Germinal center (tissue), 1 donor: ENCODE measurements around the gene FYCO1.

Source experiments
- DNase-seq: peaks from one replicate; pipeline ENCODE4 v3.0.0; 2012; ENCODE audit warnings: mixed read lengths, low spot score

FYCO1 gene

GRCh38 chr3:45942051-45942825 lies 53.4 kb downstream of the FYCO1 start:
- DNase-seq, result no peak

DNA sequence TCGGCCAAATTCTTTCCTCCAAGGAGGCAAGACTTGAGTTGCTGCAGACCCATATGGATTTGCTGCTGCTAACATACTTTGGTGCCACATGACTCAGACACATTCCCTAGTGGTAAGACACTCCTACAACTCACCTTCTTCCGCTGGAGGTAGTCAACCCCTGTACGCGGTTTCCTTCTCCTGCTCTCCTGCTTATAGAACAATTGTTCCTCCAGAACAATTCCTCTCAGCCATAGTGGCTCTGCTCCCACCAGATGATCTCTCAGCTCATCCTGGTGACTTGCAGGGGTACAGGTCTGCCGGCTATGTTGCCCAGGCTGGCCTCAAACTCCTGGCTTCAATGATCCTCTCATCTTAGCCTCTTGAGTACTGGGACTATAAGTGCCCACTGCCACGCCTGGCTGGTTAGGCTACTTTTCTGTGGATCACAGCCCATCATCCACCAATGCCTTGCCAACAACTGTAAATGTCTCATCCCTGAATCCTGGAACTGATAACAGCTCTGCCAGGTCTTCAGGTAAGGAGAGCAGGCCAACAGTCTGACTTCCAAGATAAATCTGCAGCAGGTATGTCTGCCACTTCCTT lies 54.8 kb downstream of the FYCO1 start:
- DNase-seq, result no peak

DNA sequence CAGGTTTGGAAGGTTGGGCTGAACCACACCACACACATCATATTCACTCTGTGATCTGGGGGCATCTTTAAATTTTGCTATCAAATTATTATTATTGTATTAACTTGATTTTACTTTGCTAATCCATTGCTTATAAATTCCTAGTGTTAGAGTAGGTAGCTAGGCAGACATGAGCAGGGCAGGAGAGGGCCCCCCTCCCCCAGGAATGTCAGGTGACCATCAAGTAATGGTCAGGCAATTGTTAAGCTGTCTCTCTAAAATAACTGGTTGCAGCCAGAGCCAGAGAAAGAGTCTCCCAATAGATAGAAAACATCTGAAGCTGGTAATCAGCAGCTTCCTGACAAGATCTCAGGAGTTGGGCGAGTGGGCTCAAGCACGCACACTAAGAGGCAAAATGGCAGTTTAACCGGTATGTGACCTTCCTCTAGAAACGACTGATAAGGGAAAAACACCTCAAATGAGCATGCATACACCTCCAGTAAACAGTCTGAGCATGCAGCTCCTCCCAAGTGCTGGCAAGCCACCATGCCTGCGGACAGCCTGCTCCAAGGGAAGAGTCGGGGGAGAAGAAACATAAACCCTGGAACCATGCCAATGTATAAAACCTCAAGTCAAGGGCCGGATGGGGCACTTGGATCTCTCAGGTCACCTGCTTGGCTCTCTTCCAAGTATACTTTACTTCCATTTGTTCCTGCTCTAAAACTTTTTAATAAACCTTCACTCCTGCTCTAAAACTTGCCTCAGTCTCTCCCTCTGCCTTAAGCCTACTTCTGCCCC lies 55.4 kb downstream of the FYCO1 start:
- DNase-seq, result no peak

GRCh38 chr3:45939341-45939771 lies 56.3 kb downstream of the FYCO1 start:
- DNase-seq, result no peak

DNA sequence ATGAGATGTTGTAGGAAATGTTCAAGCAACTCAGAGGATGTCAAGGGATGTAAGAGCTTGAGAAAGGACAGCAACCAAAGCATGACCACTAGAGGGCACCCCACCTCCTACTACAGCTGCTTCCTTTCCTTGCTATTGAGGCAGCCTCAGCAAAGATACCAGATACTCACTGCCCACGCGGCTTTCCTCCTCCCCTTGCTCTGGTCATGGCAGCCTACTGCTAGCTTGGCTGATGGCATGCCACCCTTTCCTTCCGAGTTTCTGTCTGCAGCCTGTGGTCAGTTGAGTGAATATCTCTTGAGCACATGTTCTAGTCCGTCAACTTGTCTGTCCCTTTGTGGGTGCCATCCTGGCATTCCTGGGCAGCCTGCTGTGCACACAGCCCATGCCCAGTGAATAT lies 56.8 kb downstream of the FYCO1 start:
- peak; percentile 68 for DNase-seq

DNA sequence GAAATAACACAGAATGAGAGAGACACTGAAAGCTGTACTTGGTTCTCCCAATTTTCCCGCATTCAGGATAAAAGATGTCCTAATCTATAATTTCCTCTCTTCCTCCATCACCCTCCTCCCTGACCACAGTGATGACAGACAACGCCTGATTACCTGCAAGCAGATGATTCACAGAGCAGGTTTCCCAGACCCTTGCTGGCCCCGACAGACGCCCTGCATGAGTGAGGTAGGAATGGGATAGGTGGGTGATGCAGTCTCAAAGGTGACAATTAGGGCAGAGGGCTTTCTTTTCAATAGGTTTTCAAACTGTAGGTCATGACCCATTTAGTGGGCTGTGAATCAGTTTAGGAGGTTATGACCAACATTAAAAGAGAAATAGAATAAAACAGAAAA lies 57.6 kb downstream of the FYCO1 start:
- DNase-seq, result no peak

DNA sequence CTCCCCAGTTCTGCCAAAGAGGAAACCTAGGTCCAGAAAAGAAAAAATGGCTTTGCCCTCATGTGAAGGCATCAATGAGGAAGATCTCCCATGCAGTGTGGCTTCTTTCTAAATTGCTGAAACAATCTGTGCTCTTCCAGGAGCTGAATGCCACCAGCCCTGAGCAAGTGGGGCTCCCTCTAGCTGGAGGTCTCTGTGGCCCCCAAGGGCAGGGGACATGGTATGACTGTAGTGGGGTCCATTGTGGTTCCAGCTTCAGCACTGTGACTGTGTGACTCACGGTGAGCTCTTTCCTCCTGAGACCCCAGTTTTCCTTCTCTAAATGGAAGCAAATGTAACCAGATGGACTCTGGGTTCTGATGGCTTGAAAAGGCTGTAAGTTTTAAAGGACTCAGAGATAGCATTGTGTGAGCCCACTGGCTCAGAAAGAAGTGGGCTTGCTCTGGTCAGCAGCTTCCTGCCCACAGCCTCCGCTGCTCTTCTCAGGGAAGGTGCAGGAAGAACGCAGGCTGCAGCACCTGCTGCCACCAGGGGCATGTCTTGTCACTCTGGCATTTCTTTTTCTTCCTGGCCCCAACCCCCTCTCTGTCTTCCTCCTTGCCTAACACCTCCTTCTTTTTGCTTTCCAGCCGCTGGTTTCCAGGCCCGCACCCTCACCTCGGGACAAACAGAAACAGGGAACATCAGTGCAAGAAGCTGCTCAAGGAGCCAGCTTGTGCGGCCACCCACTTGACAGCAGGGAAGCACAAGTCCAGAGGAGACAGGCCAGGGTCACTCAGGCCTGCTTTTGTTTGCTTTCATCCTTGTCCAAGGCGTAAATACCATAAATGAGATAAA lies 58.2 kb downstream of the FYCO1 start:
- no peak for DNase-seq

DNA sequence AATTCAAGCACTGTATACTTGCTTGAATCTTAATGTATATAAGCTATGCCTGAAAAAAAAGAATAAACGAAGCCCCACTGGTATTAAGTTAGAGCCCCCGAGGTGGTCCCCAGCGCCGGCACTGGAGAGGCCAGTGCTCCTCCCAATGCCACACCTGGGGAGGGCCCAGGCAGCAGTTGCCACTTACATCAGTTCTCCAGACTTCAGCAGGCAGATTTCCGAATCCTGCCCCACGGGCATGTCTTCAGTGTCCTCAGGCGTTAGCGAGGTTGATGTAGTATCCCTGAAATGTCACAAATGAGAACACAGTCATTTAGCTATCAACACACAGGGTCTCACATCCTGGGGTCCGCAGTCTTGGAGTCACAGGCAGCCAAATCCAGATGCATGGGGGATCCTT lies 59.4 kb downstream of the FYCO1 start:
- no peak for DNase-seq

GRCh38 chr3:45933591-45933990 lies 62.0 kb downstream of the FYCO1 start:
- no peak for DNase-seq

GRCh38 chr3:45932112-45932511 lies 63.5 kb downstream of the FYCO1 start:
- DNase-seq, result no peak

DNA sequence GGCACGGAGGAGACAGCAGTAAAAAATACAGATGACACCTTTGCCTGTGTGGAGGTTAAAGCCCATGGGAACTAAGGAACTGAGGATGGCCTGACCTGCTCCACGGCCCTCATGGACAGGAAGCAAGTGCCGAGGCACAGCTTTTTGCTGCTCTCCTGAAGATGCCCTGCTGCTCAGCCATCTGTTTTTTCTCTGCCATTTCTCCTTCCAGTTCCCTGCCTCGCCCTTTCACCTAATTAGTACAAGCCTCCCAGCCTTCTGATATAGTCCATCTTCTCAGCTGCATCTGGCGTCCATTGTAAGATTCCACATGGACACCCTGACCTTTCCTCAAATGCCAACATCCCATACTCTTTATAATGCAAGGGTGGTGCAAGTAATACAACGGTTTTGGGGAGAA lies 64.1 kb downstream of the FYCO1 start:
- no peak for DNase-seq

DNA sequence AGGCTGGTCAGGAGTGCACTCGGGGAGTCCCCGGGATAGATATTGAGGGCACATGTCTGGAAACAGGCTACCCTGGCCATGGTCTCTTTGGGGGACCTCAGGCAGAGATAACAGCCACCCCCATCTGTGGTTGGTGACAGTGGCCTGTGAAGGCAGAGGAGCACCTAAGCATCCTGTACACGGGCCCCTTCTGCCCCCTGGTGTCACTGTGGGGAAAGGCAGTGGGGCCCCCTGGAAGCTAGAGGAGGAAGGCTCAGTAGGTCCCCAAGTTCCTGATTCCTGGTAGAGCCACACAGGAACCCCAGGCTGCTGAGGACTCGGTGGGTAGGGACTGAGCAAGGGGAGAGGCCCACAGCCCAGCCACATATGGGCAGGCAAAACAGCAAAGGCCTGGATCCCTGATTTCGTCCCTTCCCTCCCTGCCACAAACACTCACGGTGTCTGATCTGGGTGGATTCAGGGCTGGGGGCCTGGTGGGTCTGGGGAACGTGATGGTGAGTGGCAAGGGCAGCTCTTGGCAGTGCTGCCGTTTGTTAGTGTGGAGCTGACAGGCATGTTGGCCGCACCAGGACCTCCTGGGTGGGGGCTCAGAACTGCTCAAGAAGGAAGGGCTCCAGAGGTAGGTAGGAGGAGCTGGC lies 66.5 kb downstream of the FYCO1 start:
- DNase-seq, result peak; percentile 82

DNA sequence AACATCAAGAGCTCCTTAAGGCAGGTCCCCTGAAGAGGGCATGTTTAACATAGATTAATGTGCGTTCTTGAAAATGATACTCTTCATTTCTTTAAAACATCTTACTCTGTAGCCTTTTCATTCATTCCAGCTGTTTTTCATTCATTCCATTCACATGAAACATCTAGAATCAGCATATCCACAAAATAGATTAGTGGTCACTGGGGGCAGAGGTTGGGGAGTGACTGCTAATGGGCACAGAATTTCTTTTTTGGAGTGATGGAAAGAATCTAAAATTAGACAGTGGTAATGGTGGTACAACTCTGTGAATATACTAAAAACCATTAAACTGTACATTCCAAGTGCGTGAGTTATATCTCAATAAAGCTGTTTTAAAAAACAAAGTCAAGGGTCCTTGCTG lies 67.7 kb downstream of the FYCO1 start:
- no peak for DNase-seq

DNA sequence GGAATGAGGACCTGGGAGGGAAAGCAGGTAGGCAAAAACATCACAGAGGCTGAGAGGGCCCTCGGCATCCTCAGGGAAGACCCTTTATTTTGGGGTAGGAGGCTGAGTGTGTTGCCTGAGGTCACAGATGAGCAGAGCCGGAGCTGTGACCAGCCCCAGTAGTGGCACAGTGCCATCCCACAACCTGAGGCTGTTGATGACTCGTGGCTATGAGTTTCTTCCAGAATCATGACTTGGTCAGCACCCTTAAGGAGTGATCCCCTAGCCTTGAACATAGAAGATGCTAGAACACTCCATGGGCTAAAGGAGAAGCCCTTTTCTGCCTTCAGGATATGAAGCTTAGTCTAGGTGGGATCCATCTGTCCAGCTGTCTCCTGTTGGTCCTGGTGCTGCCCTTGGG lies 71.9 kb downstream of the FYCO1 start:
- no peak for DNase-seq

- DNase-seq, result no peak
Observed at GRCh38 chr3:45922950-45923590, 72.6 kb downstream of the FYCO1 start.

DNA sequence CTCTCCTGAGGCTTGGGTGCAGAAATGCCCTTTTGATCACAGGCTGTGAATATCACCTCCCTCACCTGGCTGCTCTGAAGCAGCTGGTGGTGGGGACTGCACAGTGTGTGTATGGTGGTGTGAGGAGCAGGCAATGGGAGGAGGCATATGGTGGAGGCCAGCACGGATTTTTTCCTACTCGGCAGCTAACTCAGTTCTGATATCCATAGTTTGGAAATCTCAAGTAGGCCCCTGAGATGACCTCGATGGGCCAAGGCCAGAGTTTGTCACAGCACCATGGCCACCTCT lies 73.6 kb downstream of the FYCO1 start:
- DNase-seq, result no peak

- no peak for DNase-seq
Observed at GRCh38 chr3:45921158-45922038, 74.2 kb downstream of the FYCO1 start.

GRCh38 chr3:45917146-45917898 lies 78.3 kb downstream of the FYCO1 start:
- no peak for DNase-seq

- DNase-seq, result peak; percentile 25
Observed at GRCh38 chr3:45915518-45916231, 79.9 kb downstream of the FYCO1 start.
